Activated CD8-positive, alpha-beta T cell treated with anti-CD3 and anti-CD28 coated beads for 36 hours (primary cell): ENCODE results near the gene ZXDC. TPM values are rescaled to one million over a fixed set of nuclear protein-coding genes. Genes with fewer than 3 reads are reported as not detected.

Experiments used
- ATAC-seq: fragments of 200-7000 bp; cut with Tn5 transposase; one replicate; pipeline ENCODE4 v1.10.0; 2021; ENCODE audit warnings: mild to moderate bottlenecking, moderate library complexity
- CTCF ChIA-PET: fragments of 350-600 bp; sonication (Branson Sonifier 250); formaldehyde crosslinking; loops from one replicate; lab custom pipeline; 2021; ENCODE audit warnings: antibody characterized with exemption; lab: Charles Lee
- POLR2A ChIA-PET: fragments of 350-600 bp; sonication (Branson Sonifier 250); formaldehyde crosslinking; loops from one replicate; lab custom pipeline; 2021; ENCODE audit warnings: antibody characterized with exemption; lab: Charles Lee
- DNase-seq: peaks from one replicate; pipeline ENCODE4 v3.0.0-alpha.2; 2020
- H3K27ac Mint-ChIP-seq: one replicate; pipeline ENCODE4 v1.8.0; 2021; ENCODE audit warnings: mild to moderate bottlenecking, mixed read lengths
- H3K27me3 Mint-ChIP-seq: one replicate; pipeline ENCODE4 v1.8.0; 2021; ENCODE audit warnings: mixed read lengths
- H3K36me3 Mint-ChIP-seq: one replicate; pipeline ENCODE4 v1.8.0; 2021; ENCODE audit warnings: low read depth, mixed read lengths
- H3K4me1 Mint-ChIP-seq: one replicate; pipeline ENCODE4 v1.8.0; 2021; ENCODE audit warnings: low read depth, mixed read lengths
- H3K4me3 Mint-ChIP-seq: one replicate; pipeline ENCODE4 v1.8.0; 2021; ENCODE audit warnings: mild to moderate bottlenecking, moderate library complexity, mixed read lengths
- H3K9me3 Mint-ChIP-seq: one replicate; pipeline ENCODE4 v1.8.0; 2021; ENCODE audit warnings: mixed read lengths
- CTCF ChIP-seq: fragments of 200-600 bp; IDR thresholded peaks from one replicate; pipeline ENCODE4 v1.8.0; 2022; ENCODE audit warnings: antibody characterized with exemption, mild to moderate bottlenecking
- intact Hi-C: fragments of 100-400 bp; cut with micrococcal nuclease; formaldehyde crosslinking; loops from one replicate; pipeline ENCODE4 v1.10.0; 2022
- total RNA-seq, 2 experiments: library from RNA; stranded (reverse); gene quantifications; one replicate each; pipeline ENCODE4 v1.2.3, GENCODE V29; 2021

ZXDC gene
- total RNA-seq, 2 experiments from 2014 or later, result 27.8 to 29.8 TPM

GRCh38 chr3:126435456-126436315 lies 40.0 kb downstream of the ZXDC start:
- no peak overlapping the region for H3K27ac Mint-ChIP-seq
- ATAC-seq, result no peak
- no peaks in the 10 kb centered on the region for H3K27me3 Mint-ChIP-seq
- ChIA-PET CTCF (interaction anchor here (0.7 to 1.6 kb wide), 2 partner anchors 10 to 87 kb away, joined by 3 read pairs; no protein-coding TSS in a partner anchor), POLR2A (no interaction called here)
- no peak for DNase-seq
- no peak for TF ChIP-seq CTCF
- H3K4me3 Mint-ChIP-seq, result no peak overlapping the region
- intact Hi-C loops, result no loop called here
- H3K4me1 Mint-ChIP-seq, result peaks cover 4% of the 10 kb centered on the region
- peaks cover 18% of the 10 kb centered on the region for H3K36me3 Mint-ChIP-seq
- H3K9me3 Mint-ChIP-seq, result peaks cover 3% of the 10 kb centered on the region

GRCh38 chr3:126434931-126435411 lies 40.7 kb downstream of the ZXDC start:
- Mint-ChIP-seq H3K27ac (no peak overlapping the region), H3K9me3 (peaks cover 3% of the 10 kb centered on the region)

GRCh38 chr3:126434264-126434590 lies 41.5 kb downstream of the ZXDC start:
- intact Hi-C loops, result no loop called here
- Mint-ChIP-seq H3K4me1 (peaks cover 4% of the 10 kb centered on the region), H3K36me3 (peaks cover 18% of the 10 kb centered on the region), H3K4me3 (no peak overlapping the region), H3K27me3 (no peaks in the 10 kb centered on the region), H3K27ac (no peak overlapping the region), H3K9me3 (peaks cover 3% of the 10 kb centered on the region)
- TF ChIP-seq CTCF, result no peak
- ATAC-seq, result no peak
- no peak for DNase-seq
- ChIA-PET POLR2A (no interaction called here), CTCF (no interaction called here)

More at GRCh38 chr3:126434931-126435411, 40.7 kb downstream of the ZXDC start:
- ChIA-PET CTCF (no interaction called here), POLR2A (no interaction called here)
- Mint-ChIP-seq H3K27me3 (no peaks in the 10 kb centered on the region), H3K4me1 (peaks cover 4% of the 10 kb centered on the region), H3K4me3 (no peak overlapping the region), H3K36me3 (peaks cover 18% of the 10 kb centered on the region)
- no peak for DNase-seq
- no peak for TF ChIP-seq CTCF
- ATAC-seq, result no peak
- intact Hi-C loops, result no loop called here

- Mint-ChIP-seq H3K27me3 (no peaks in the 10 kb centered on the region), H3K4me3 (no peak overlapping the region), H3K36me3 (peaks cover 17% of the 10 kb centered on the region), H3K9me3 (peaks cover 3% of the 10 kb centered on the region), H3K27ac (no peak overlapping the region), H3K4me1 (peaks cover 4% of the 10 kb centered on the region)
- TF ChIP-seq CTCF, result no peak
- POLR2A ChIA-PET, result no interaction called here
- intact Hi-C loops, result no loop called here
- ATAC-seq (no peak), DNase-seq (no peak)
- CTCF ChIA-PET, result no interaction called here
These were observed 42.0 kb downstream of the ZXDC start for GRCh38 chr3:126433496-126434263.

- no peak for TF ChIP-seq CTCF
- Mint-ChIP-seq H3K36me3 (peaks cover 14% of the 10 kb centered on the region), H3K27me3 (no peaks in the 10 kb centered on the region), H3K4me1 (peaks cover 4% of the 10 kb centered on the region), H3K4me3 (no peak overlapping the region), H3K9me3 (peaks cover 3% of the 10 kb centered on the region), H3K27ac (no peak overlapping the region)
- ATAC-seq, result no peak
- intact Hi-C loops, result no loop called here
- no peak for DNase-seq
- POLR2A ChIA-PET, result no interaction called here
- CTCF ChIA-PET, result no interaction called here
These were observed 42.6 kb downstream of the ZXDC start for GRCh38 chr3:126433105-126433430.
